AG04450 (cell line): ENCODE results near the gene MRRF. TPM values are rescaled to one million over a fixed set of nuclear protein-coding genes. Genes with fewer than 3 reads are reported as not detected.

Experiments used
- CTCF ChIA-PET: fragments of 300-600, 350-600 bp; formaldehyde crosslinking; extraction: SDS; loops from one replicate; lab custom pipeline; 2022; ENCODE audit warnings: antibody characterized with exemption, inconsistent platforms; lab: Charles Lee
- POLR2A ChIA-PET: fragments of 350-600 bp; formaldehyde crosslinking; extraction: SDS; loops from one replicate; lab custom pipeline; 2021; ENCODE audit warnings: antibody characterized with exemption, inconsistent platforms; lab: Yijun Ruan, JAX
- DNase-seq: peaks from one replicate; pipeline ENCODE4 v3.0.0-alpha.2; 2011; ENCODE audit warnings: low read depth, low spot score
- H3K27ac ChIP-seq: one replicate; pipeline ENCODE4 v1.5.1; 2012; ENCODE audit warnings: low read depth, low read length, control low read depth
- H3K27me3 ChIP-seq: one replicate; pipeline ENCODE4 v1.6.0; 2012; ENCODE audit warnings: low read length; ENCODE audit not compliant: control insufficient read depth, insufficient read depth
- H3K4me3 ChIP-seq: 2 replicates; pipeline ENCODE4 v1.5.1; 2011; ENCODE audit warnings: mild to moderate bottlenecking, low read depth, low read length, control low read depth
- H3K9me3 ChIP-seq: 2 replicates; pipeline ENCODE4 v1.5.1; 2012; ENCODE audit warnings: low read length; ENCODE audit not compliant: control insufficient read depth, insufficient read depth
- CTCF ChIP-seq: IDR thresholded peaks from 2 replicates; pipeline ENCODE4 v1.5.1; 2011; ENCODE audit warnings: low read depth, low read length, control low read depth, inconsistent platforms
- polyA plus RNA-seq: library from polyadenylated mRNA; depleted of rRNA; stranded (reverse); fragments of >200 nt; gene quantifications from 2 replicates; pipeline ENCODE4 v1.2.3, GENCODE V29; 2011

The MRRF gene
- polyA plus RNA-seq, 1 experiment: 50.1 TPM

- no peaks in the 10 kb centered on the region; the same call in 1 of the 2 replicates for H3K9me3 ChIP-seq
- no peak for TF ChIP-seq CTCF
- H3K27me3 ChIP-seq: no peaks in the 10 kb centered on the region
- peak overlapping the region; percentile 86 for H3K27ac ChIP-seq
- H3K4me3 ChIP-seq: peak overlapping the region; percentile 97
- no peak for DNase-seq
- ChIA-PET CTCF (interaction anchor here (0.6 to 3.3 kb wide), 7 partner anchors 35 to 166 kb away, joined by 3 to 11 read pairs (median 4); no protein-coding TSS in a partner anchor), POLR2A (interaction anchor here (0.9 to 1.5 kb wide), 3 partner anchors 38 to 118 kb away, joined by 3 to 14 read pairs (median 4); no protein-coding TSS in a partner anchor)
Observed at GRCh38 chr9:122265149-122265915, 650 bp downstream of the MRRF start.

GRCh38 chr9:122268041-122268814 is 3.5 kb downstream of the MRRF start:
- H3K27ac ChIP-seq: no peak overlapping the region
- H3K27me3 ChIP-seq: no peaks in the 10 kb centered on the region
- ChIA-PET POLR2A (no interaction called here), CTCF (interaction anchor here (1.0 kb wide), 1 partner anchor 145 kb away, joined by 3 read pairs; no protein-coding TSS in a partner anchor)
- DNase-seq: no peak
- H3K9me3 ChIP-seq: no peaks in the 10 kb centered on the region; the same call in 1 of the 2 replicates
- TF ChIP-seq CTCF: no peak
- no peak overlapping the region for H3K4me3 ChIP-seq

- H3K9me3 ChIP-seq: peaks cover 8% of the 10 kb centered on the region
- H3K27me3 ChIP-seq: no peaks in the 10 kb centered on the region
- ChIA-PET POLR2A (no interaction called here), CTCF (no interaction called here)
- no peak for TF ChIP-seq CTCF
- DNase-seq: no peak
- no peak overlapping the region for H3K4me3 ChIP-seq
- no peak overlapping the region for H3K27ac ChIP-seq
Observed at GRCh38 chr9:122274055-122274454, 9.4 kb downstream of the MRRF start.

GRCh38 chr9:122276096-122276495 is 11.4 kb downstream of the MRRF start:
- POLR2A ChIA-PET: no interaction called here
- DNase-seq: no peak
- no peak for TF ChIP-seq CTCF
- H3K4me3 ChIP-seq: no peak overlapping the region
- H3K27ac ChIP-seq: no peak overlapping the region
- H3K9me3 ChIP-seq: peaks cover 8% of the 10 kb centered on the region
- H3K27me3 ChIP-seq: no peaks in the 10 kb centered on the region
- CTCF ChIA-PET: no interaction called here
